GM10266 (cell line): ENCODE measurements around the gene CD180.

Experiments
- DNase-seq: peaks from one replicate; pipeline ENCODE4 v3.0.0; 2012; ENCODE audit errors: extremely low spot score
- TF ChIP-seq, protein P1 (sequence below): IDR thresholded peaks from 2 replicates; pipeline ENCODE4 v1.5.1; 2012; ENCODE audit warnings: mild to moderate bottlenecking, low read depth; ENCODE audit not compliant: control insufficient read depth, insufficient read depth; ENCODE audit errors: missing control alignments

Gene CD180

DNA sequence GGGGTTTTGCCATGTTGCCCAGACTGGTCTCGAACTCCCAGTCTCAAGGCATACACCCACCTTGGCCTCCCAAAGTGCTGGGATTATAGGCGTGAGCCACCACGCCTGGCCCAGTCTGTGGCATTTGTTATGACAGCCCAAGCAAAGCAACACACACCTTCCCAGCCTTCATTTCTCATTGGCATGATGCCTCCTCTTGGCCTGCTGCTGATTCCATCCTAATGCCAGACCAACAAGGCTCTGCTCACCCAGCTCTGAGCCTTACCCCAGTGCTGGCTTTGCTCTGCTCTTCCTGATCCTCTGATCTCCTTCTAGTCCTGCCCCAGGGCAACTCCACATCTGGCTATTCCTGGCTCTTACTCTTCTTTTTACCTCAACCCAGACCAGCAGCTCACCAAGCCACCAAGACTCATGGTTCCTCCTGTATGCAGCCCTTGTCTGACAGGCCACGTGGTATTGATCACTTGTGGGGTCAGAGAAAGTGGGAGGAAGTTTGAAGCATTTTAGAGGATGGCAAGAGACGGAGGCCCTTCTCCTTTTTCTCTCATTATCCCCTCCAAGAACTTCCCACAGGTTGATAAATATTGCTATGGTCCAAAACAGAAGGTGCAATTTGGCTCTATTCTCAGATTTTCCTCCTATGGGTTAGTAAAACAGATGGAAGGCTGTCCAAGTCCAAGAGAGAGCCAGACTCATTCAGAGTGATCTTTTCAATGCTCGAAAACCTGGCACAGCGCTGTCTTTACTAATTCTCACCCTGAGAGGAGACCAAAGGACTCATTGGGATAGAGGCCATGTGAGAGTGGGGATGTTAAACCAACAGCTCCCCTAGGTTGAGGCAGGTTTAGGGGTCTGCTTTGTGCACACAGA lies 958 bp downstream of the CD180 start:
- no peak for DNase-seq
- TF ChIP-seq, protein P1, sequence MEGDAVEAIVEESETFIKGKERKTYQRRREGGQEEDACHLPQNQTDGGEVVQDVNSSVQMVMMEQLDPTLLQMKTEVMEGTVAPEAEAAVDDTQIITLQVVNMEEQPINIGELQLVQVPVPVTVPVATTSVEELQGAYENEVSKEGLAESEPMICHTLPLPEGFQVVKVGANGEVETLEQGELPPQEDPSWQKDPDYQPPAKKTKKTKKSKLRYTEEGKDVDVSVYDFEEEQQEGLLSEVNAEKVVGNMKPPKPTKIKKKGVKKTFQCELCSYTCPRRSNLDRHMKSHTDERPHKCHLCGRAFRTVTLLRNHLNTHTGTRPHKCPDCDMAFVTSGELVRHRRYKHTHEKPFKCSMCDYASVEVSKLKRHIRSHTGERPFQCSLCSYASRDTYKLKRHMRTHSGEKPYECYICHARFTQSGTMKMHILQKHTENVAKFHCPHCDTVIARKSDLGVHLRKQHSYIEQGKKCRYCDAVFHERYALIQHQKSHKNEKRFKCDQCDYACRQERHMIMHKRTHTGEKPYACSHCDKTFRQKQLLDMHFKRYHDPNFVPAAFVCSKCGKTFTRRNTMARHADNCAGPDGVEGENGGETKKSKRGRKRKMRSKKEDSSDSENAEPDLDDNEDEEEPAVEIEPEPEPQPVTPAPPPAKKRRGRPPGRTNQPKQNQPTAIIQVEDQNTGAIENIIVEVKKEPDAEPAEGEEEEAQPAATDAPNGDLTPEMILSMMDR: no peak

DNA sequence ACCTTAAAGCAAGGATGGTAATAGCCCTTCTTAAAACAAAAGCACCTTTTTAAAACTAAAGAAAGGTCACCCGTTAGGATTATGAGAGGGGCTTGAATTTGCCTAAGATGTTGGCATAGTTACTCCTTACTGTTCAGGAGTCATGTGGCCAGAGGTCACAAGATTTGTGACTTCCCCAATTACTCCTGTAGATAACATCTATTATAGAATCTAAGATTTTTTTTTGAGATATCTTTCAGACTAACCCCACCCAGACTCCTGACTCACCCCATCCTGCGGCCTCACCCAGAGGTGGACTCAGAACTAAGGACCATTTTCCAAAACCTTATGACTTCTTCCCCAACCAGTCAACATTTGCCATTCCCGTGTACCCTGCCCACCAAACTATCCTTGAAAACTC lies 2.4 kb downstream of the CD180 start:
- TF ChIP-seq, protein P1: no peak

DNA sequence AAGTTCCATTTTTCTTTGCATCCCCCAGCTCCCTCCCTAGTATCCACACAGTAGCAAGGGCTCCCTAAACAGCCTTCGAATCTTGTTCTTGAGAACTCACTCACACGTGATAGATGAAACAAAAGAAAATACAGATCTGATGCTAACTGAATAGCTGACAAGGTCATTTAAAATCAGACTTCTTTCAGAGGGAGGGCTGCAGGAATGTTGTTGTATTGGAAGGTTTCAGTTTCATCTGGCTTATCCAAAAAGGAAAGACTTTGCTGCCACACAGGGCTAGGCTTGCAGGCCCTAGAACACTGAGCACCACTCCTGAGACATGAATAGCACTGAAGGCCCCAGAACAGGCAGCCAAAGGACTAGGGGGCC lies 3.2 kb downstream of the CD180 start:
- no peak for DNase-seq

More for the DNA sequence above, 2.4 kb downstream of the CD180 start:
- no peak for DNase-seq

DNA sequence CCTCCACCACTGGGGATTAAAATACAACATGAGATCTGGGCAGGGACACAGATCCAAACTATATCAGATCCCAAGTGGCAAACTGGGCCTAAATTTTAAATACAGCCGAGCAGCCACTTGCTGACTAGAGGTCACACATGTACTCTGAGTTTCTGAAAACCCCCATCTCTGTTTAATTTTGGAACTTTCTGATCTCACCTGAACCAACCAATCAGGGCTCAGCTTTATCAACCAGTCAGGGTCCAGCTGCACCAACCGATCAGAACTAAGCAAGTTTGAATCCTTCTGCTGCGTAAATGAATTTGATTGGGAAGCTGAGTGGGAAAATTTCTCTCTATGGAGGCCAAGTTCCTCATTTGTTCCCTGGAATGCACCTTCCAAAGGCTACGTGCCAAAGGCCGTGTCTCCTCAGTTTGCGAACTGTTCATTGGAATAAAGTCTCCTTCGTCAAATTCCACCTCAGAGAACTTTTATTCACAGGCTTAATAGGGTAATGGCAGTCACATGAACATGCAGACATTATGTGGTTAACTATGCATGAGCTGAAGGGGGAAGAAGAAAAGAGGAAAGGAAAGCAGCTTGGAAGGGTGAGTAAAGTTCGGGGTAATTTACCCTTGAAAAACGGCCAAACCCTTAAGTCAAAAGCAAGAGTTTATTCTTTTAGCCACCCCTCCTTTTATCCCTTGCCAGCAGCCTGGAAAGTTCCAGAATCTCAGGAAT lies 3.7 kb downstream of the CD180 start:
- TF ChIP-seq, protein P1: no peak
- DNase-seq: no peak

More for the DNA sequence above, 3.2 kb downstream of the CD180 start:
- TF ChIP-seq, protein P1: no peak

DNA sequence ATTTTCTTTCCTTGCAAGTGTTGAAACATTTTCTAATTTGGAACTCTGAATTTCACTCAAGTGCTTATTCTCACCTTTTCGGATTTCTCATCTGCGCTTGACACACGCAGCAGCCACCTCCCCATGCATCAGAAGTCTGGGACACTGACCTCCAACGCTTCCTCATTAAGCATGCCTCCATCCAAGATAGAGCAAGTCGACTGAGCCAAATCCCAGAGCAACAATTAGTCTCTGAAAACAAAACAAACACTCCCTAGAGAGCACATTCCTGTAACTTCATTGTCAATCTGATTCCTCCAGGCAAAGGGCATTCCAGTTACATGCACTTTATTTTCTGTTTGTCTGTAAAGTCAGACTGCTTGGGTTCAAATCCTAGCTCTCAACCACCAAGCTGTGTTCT lies 5.7 kb downstream of the CD180 start:
- TF ChIP-seq, protein P1: no peak

DNA sequence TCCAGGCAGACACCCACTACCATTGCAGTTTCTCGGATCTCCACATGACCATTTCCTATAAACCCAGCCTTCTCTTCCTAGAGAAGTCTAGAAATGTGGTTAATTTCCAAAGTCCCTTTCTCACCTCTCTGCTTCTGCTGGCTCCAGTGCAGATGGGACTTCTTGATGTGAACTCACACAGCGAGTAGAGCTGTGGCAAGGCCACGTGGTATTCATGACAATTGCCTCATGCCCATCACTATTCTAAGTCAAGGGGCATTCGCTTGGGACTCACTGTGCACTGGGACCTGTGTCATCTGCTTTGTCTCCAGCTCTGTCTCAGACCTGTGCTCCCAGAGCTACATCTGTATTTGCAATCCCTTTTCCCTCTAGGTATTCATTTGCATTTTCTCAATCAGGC lies 6.2 kb downstream of the CD180 start:
- no peak for DNase-seq
- TF ChIP-seq, protein P1: no peak

More for the DNA sequence above, 5.7 kb downstream of the CD180 start:
- no peak for DNase-seq

DNA sequence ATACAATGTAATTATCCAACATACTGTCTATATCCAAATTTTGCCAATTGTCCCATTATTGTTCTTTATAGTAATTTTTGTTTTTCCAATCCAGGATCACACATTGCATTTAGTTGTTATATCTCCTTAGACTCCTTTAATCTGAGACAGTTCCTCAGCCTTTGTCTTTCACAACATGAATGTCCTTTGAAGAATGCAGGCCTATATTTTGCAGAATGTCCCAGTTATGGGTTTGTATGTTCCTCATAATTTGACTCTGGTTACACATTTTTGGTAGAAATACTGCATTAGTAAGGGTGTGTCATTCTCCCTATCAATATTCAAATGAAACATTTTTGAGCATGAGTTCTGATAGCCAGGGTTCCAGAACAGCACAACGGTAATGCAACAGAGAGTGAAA lies 6.7 kb downstream of the CD180 start:
- no peak for DNase-seq
- TF ChIP-seq, protein P1: no peak
